ENCODE measurements around the gene CLCNKB.
A peak's percentile ranks its signal among the peaks of the same experiment; 100 is the strongest.
"Not testable (repeated sequence)": the region's sequence is repeated elsewhere in the genome, so short reads cannot be mapped to it uniquely, and the experiment has no call there.

Gene CLCNKB

DNA sequence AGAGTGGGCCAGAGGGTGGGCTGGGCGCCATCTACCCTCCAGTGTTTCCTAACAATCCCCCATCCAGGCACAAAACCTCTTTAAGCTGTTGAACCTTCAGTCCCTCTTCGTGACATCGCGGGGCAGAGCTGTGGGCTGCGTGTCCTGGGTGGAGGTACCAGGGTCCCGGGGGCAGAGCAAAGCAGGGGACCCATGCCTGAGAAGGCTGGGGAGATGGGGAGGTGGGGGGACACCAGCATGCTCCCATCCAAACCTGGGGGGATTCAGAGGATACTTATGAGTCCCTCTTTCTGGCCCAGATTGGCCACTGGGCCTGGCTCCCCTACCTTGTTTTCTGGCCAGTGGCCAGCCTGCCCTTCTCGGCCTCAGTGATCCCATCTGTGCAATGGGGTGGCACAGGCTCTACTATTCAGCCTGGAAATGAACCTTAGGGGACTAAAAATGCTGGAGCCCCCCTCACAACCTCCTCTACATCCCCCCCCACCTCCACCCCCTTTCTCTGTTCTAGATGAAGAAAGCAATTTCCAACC, 10.4 kb upstream of the CLCNKB start:
- DNase-seq (ENCODE audit: low read depth): not testable (repeated sequence)

DNA sequence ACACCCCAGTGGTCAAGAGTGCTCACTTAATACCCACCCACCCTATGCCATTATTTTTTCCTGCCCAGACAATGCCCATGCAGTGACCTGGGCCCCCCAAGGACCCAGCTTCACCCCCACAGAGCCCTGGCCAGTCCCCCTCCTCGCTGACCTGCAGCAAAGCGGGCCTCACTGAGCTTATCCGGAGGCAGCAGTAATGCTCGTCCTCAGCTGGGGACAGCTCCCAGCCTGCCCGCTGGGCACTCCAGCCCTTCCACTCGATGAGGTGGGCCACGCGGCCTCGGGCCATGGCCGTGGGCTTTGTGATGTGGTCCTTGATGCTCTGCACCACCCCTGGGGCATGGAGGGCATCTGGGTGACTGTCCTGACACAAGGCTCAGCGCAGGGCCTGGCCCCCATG, 7.1 kb upstream of the CLCNKB start:
- not testable (repeated sequence) for DNase-seq (ENCODE audit: low read depth)

DNA sequence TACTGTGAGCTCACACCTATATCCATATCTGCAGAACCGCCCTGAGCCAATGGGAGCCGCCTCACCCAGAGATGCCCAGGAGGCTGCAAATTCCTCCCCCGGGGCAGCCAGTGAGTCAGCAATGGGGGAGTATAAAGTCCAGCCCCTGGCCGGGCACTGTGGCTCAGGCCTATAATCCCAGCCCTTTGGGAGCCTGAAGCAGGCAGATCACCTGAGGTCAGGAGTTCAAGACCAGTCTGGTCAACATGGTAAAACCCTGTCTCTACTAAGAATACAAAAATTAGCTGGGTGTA, 5.0 kb upstream of the CLCNKB start:
- no peak for DNase-seq (ENCODE audit: low read depth)

DNA sequence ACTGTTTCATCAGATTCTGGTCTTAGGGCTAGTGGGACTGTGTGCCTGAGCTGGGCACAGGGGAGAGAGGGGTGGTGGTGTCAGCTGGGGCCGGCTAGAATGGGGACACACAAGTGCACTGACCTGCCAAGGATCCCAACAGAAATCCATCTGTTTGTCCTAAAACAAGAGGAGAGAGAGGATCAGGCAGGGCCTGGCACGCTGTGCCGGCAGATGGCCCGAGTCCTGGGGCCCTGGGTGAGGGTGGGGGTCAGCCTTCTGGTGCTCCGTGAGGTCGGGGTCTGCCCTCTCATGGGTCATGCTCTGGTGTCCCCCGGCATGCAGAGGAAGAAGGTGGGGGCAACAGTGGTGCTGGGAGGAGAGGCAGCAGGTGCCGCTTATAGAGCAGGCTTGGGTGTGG, 3.7 kb upstream of the CLCNKB start:
- DNase-seq (ENCODE audit: low read depth): not testable (repeated sequence)

DNA sequence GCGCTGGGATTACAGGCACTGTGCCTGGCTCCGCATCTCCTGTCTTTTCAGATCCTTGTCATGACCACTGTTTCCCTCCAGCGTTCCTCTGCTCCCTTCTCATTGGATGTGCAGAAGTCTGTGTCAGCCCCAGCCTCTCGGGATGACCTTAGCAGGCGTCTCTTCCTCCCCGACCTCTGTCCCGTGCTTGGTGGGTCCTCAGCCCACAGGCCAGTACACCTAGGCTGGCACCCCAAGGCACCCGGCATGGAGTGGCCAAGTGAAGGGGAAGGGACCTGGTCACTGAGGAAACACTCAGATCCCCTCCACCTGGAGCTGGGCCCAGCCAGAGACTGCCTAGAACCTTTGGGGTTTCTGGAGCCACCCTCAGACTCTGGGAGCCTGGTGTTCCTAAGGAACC, 2.4 kb upstream of the CLCNKB start:
- no peak for DNase-seq (ENCODE audit: low read depth)

DNA sequence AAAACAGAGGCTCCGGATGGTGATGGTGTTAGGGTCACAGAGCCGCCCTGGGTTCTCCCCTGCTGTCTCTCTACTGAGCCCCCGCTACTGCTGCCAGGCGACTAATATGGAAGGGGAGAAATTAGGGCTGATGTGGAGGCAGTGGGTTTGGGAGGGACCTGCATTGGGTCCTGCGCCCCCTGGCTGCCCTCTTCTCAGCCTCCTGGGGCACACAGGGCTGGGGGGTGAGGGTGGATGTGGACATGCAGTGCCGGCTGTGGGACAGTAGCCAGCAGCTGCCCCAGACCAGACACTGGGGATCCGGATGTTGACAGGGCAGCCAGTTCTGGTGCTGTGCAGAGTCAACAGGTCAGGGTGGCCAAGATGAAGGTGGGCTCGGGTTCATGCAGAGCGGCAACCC, 1.5 kb upstream of the CLCNKB start:
- no peak for DNase-seq (ENCODE audit: low read depth)

DNA sequence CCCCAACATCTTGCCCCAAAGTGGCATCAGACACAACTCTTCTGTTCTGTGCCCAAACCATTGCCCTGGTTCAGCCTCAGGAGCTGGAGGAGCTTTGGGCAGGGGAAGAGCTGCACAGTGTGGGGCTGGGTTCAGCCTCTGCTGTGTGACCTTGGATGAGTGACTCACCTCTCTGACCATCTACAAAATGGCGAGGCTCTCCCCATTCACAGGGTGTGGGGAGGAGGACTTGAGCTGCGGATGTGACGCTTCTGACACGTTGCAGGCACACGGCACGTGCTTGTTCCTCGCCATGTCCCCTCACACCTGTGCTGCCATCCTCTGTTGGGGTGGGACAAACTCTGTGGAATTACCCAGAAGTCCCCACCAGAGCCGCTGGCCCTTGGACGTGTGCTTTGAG, 928 bp upstream of the CLCNKB start:
- not testable (repeated sequence) for DNase-seq (ENCODE audit: low read depth)

DNA sequence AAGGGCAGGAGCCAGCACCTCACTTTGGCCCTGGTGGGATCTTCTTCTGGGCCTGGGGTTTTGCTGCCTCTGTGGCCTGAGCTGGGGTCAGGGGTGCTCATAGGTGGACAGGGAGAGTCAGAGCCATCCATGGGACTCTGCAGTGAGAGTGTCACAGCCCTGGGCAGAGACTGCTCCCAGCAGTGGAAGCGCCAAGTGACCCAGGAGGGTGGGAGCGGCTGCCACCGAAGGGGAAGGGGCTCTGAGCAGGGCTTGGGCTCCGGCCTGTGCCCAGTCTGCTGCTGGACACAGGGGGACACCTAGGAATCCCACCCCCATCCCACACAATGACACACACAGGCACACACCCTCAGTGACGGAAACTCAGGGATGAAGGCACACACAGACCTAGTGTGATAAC, 368 bp downstream of the CLCNKB start:
- DNase-seq (ENCODE audit: low read depth): no peak

DNA sequence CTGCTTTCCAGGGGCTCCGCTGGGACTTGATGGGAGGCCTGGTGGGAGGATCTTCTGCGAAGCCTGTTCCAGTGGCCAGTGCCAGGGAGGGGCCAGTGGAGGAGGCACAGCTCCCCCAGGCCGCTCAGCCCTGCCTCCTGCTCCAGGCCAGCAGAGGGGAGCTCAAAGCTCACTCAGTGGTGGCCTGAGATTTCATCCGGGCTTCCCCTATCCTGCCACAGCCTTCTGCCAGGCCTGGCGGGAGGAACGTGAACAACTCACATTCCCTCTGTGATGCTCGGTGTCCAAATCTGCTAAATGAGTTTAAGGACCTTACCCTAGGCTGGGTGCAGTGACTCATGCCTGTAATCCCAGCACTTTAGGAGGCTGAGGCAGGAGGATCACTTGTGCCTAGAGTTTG, 3.3 kb downstream of the CLCNKB start:
- no peak for DNase-seq (ENCODE audit: low read depth)

DNA sequence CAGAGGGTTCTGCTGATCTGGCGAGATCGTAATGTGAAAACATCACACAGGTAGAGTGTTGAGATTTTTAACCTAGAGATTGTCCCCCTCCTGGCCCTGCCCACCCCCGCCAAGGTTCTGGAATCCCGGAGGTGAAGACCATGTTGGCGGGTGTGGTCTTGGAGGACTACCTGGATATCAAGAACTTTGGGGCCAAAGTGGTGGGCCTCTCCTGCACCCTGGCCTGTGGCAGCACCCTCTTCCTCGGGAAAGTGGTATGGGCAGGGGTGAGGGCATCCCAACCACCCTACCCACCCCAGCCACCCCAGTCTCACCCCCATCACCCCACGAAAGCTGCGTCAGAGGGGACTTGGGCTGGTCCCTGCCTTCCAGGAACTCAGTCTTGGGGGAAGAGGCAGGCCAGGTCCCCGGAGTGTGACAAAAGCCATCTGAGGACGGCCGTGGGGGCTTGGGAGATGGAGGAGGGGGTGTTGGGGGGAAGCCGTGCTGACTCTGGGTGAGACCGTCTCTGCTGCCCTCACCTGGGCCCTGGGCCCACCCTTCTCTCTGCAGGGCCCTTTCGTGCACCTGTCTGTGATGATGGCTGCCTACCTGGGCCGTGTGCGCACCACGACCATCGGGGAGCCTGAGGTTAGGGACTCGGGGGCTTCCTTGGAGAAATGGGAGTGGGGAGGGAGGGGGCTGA, 4.4 kb downstream of the CLCNKB start:
- DNase-seq (ENCODE audit: low read depth): no peak

DNA sequence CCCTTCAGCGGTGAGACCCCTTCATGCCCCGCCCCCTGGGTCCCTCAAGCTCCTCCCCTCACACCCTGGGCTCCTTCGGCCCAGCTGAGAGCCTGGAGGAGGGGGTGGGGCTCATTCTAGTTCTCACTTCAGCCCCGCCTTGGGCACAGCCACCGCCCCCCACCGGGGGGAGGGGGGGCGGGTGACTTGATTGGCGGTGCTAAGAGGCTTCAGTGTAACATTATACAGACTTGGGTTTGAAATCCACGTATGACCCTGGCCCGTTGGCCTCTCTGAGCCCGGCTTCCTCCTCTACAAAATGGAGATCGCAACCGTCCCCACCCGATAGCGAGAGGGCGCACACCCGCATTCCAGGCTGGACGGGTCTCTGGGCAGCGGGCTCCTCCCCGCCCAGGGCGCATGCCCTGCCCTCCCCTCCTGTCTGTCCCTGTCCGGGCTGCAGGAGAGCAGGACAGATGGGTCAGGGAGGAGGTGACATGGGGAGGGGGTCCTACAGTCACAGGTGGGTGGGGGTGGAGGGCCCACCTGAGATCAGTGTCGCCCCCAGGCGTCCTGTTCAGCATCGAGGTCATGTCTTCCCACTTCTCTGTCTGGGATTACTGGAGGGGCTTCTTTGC, 5.1 kb downstream of the CLCNKB start:
- no peak for DNase-seq (ENCODE audit: low read depth)

DNA sequence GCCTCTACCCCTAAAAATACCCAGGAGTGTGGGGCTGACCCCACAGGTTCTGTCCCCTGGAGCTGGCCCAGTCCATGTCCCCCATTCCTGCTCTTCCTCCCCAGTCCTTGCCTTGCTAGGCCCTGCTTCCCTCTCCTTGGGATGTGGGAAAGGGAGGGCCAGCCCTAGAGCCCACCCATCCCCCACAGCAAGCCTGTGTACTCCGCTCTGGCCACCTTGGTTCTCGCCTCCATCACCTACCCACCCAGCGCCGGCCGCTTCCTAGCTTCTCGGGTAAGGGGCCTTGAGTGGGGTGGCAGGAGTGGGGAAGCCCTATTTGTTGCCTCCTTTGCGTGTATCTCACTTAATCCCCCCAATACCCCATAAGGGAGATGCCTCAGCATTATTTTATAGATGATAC, 6.7 kb downstream of the CLCNKB start:
- DNase-seq (ENCODE audit: low read depth): no peak

DNA sequence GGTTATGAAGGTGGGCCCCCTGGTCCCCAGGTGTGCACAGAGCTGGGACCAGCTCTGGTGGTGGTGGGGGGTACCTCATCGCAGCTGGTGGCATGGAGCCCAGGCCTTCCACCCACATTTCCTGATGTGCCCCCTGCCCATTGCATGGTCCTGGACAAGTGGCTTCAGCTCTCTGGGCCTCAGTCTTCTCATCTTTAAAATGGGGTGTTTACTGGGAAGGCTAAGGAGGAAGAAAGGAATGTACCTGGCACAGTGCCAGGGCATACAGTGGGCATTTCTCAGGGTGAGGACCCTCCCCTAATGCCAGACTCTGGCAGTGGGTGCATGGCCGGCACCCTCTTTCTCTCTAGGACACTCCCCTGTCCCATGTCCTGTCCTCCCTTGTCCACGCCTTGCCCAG, 7.5 kb downstream of the CLCNKB start:
- DNase-seq (ENCODE audit: low read depth): no peak

DNA sequence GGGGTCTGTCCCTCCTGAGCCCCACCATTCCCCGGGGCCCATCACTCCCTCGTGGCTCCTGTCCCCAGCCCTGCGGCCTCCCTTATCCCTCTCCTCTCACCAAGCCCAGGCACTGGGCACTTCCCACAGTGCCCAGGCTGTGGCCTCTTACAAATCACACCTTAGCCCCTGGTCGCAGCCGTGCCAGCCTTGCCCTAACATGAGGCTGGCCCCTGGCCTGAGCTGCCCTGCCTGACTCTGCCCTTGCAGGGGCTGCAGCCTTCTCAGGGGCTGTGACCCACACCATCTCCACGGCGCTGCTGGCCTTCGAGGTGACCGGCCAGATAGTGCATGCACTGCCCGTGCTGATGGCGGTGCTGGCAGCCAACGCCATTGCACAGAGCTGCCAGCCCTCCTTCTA, 8.4 kb downstream of the CLCNKB start:
- not testable (repeated sequence) for DNase-seq (ENCODE audit: low read depth)

DNA sequence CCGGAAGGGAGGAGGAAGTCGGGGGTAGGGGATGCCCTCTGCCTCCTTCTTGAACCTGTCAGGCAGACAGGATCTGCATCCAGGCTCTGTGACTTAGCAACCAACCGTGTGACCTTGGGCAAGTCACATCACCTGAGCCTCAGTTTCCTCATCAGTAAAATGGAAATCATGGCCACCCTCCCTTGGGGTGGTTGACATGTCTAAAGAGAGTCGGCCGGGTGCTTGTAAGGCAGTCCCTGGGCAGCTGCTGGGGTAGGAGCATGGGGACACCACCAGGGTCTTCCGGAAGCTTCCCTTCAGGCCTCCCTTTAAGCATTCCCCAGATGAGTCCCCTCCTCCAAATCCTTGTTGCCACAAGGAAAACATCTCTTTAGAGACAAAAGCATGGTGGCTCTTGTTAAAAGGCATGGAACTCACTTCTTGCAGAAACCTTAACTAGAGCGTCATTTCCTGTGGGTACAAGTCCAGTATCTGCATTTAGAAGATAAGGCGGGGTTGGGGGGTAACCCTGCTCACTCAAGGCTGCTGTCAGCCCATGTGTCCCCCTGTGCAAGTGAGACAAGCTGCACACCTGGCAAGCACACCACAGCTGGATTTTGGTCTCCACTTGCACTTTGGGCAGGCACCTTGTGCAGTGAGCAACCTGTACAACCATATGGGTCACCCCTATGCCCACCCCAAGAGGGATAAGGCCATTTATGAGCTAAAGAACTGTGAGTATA, 10.4 kb downstream of the CLCNKB start:
- no peak for DNase-seq (ENCODE audit: low read depth)

DNA sequence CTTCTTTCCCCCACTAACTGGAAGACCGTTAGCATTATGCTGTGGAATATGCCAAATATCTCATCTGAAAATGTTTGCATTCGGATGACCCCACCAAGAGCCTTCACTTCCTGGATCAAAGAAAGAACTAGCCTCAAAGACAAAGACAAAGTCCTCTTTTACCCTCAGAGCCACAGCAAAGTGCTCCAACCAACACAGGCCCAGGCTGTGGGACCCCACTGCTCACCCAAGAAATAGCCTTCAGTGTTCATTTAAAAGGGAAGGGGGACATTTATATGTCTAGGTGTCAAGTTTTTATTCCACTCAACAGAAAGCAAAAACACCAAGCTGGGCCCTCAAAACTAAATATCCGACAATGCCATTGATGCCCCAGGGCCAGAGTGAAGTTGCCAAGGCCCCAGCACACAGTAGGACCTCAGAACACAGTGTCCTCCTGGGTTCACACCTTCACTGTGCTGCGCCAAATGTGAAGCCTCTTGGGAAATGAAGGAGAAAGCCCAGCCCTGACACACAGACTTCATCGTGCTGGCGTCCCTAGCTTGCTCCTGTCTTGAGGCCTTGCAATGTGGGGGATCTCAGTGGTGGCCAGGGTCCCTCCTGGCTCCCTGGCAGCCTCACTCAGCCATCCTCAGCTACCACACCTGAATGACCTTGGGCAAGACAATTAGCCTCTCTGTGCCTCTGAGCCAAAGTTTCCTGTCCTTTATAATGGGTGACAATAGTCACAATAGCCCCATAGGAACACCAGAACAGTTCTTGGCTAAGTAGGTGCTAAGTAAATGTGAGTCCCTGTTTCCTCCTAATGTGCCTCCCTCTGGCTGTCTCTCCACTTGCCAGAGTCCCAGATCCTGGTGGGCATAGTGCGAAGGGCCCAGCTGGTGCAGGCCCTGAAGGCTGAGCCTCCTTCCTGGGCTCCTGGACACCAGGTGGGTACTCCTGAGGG, 11.3 kb downstream of the CLCNKB start:
- no peak for DNase-seq (ENCODE audit: low read depth)

DNA sequence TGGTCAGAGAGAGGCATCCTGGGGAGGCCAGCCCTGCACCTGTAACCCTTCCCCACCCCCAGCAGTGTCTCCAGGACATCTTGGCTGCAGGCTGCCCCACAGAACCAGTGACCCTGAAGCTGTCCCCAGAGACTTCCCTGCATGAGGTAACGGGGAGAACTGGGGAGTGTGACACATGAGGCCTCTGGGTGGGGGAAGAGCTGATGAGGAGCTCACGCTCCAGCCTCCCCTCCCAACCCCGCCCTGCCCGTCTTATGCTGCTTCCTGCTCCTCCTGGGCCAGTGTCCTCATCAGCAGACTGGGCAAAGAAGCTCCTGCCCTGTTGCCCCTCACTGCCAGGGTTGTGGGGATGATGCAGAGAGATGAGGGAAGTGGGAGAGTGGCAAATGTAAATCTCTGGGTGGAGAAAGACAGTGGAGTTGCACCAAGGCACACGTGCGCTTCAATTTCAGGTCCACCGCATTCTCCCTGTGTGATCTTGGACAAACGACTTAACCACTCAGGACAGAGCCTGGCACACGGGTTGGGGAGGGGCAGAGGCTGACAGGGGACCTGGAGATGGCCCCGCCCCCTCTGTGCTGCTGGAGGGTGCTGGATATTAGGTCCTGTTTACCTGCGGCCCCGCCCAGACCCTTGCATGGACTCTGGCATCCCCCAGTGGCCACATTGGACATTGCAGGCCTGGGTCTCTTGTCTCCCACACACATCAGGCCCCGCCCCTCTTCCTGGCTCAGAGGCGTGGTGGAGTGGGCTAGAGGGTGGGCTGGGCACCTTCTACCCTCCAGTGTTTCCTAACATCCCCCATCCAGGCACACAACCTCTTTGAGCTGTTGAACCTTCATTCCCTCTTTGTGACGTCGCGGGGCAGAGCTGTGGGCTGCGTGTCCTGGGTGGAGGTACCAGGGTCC, 12.3 kb downstream of the CLCNKB start:
- peak; percentile 76 for DNase-seq (ENCODE audit: low read depth)

DNA sequence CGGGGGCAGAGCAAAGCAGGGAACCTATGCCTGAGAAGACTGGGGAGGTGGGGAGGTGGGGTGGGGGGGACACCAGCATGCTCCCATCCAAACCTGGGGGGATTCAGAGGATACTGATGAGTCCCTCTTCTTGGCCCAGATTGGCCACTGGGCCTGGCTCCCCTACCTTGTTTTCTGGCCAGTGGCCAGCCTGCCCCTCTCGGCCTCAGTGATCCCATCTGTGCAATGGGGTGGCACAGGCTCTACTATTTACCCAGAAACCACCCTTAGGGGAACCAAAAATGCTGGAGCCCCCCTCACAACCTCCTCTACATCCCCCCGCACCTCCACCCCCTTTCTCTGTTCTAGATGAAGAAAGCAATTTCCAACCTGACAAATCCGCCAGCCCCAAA, 12.9 kb downstream of the CLCNKB start:
- not testable (repeated sequence) for DNase-seq (ENCODE audit: low read depth)

DNA sequence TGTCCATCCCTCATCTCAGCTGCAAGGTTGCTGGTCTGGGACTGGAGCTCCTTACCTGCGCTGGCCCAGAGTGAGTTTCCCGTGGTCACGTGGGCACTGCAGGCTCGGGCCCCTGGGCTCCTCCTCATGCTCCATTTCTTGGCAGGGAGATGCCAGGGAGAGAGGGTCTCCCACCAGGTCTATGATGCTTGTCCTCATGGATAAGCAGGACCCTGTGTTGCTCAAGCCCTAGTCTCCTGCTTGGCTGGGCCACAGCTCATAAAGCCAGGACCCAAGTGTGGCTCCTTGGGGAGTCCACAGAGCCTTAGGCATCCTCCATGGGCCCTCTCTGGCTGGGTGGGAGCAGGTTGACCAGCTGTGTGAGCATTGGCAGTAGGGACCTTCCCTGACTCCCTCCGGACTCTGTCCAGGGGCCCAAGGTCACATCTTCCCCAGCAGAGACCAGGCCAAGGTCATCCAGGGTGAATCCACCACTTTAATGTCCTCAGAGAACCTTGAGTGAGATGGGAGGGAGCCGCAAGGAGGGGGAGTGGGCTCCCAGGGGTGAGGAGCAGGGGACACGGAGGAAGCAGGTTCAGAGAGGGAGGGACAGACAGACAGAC, 13.8 kb downstream of the CLCNKB start:
- DNase-seq (ENCODE audit: low read depth): not testable (repeated sequence)

DNA sequence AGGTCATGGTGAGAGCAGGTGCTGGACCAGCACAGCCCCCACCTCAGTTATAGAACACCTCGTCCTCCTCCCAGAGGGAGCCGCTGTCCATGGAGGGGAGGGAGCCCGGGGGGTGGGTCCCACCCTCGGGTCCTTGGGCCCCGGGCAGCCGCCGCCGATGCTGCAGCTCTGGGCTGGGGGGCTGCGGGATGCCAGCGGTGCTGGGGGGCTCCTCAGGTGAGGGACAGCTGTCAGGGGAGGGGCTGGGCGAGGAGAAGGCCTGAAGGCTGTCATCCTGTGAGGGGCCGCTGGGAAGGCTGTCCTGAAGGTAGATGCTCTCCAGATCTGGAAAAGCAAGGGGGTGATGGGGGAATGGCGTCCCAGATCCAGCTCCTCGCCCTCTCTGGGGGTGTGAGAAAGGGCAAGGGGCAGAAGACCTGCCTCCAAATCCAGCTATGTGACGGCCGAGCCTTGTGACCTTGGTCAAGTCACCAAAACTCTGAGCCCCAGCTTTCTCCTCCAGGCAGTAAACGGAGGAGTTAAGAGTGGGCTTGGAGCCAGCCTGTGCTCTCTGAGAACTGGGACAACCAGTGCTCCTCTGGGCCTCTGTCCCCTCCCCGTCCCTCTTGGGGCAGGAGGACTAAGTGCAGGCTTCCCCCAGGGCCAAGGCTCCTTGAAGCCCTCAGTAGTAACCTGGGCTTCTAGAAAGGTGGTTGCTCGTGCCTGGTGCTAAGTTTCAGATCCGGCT, 15.0 kb downstream of the CLCNKB start:
- DNase-seq (ENCODE audit: low read depth): not testable (repeated sequence)

Measured in stimulated activated CD8-positive, alpha-beta memory T cell treated with anti-CD3 and anti-CD28 coated beads, Interleukin-15, amount 100 ng/mL, for 24 hours (primary cell).